Epithelial cell of proximal tubule (primary cell): Measurements from ENCODE around the gene PTAFR. TPM values are rescaled to one million over a fixed set of nuclear protein-coding genes. Genes with fewer than 3 reads are reported as not detected.
A peak's percentile ranks its signal among the peaks of the same experiment; 100 is the strongest.

Experiments
- DNase-seq: peaks from one replicate; pipeline ENCODE4 v3.0.0-alpha.2; 2011; ENCODE audit warnings: low read depth
- H3K4me3 ChIP-seq: 2 replicates; pipeline ENCODE4 v1.5.1; 2011; ENCODE audit warnings: low read depth, mild to moderate bottlenecking, low read length
- total RNA-seq: library from RNA; depleted of rRNA; stranded (reverse); fragments of >200 nt; gene quantifications from 2 replicates; pipeline ENCODE4 v1.2.3, GENCODE V29; 2015
- TF ChIP-seq, protein P1 (sequence below): conservative IDR thresholded peaks from 2 replicates; pipeline ENCODE4 v1.5.1; 2012; ENCODE audit warnings: low read depth, mild to moderate bottlenecking, low read length

PTAFR gene
- total RNA-seq, 1 donor from 2014 or later = 4.9 TPM

GRCh38 chr1:28136169-28136921, 40.1 kb downstream of the PTAFR start:
- TF ChIP-seq, protein P1, sequence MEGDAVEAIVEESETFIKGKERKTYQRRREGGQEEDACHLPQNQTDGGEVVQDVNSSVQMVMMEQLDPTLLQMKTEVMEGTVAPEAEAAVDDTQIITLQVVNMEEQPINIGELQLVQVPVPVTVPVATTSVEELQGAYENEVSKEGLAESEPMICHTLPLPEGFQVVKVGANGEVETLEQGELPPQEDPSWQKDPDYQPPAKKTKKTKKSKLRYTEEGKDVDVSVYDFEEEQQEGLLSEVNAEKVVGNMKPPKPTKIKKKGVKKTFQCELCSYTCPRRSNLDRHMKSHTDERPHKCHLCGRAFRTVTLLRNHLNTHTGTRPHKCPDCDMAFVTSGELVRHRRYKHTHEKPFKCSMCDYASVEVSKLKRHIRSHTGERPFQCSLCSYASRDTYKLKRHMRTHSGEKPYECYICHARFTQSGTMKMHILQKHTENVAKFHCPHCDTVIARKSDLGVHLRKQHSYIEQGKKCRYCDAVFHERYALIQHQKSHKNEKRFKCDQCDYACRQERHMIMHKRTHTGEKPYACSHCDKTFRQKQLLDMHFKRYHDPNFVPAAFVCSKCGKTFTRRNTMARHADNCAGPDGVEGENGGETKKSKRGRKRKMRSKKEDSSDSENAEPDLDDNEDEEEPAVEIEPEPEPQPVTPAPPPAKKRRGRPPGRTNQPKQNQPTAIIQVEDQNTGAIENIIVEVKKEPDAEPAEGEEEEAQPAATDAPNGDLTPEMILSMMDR = no peak
- no peak overlapping the region for H3K4me3 ChIP-seq
- DNase-seq = no peak

GRCh38 chr1:28135371-28136168, 40.9 kb downstream of the PTAFR start:
- DNase-seq = peak; percentile 92
- H3K4me3 ChIP-seq = no peak overlapping the region
- TF ChIP-seq, protein P1 = no peak

- no peak for DNase-seq
These were observed 41.8 kb downstream of the PTAFR start for GRCh38 chr1:28134651-28135207.

GRCh38 chr1:28132171-28133167, 44.0 kb downstream of the PTAFR start:
- DNase-seq = no peak

More at GRCh38 chr1:28134651-28135207, 41.8 kb downstream of the PTAFR start:
- H3K4me3 ChIP-seq = no peak overlapping the region
- TF ChIP-seq, protein P1 = no peak

DNA sequence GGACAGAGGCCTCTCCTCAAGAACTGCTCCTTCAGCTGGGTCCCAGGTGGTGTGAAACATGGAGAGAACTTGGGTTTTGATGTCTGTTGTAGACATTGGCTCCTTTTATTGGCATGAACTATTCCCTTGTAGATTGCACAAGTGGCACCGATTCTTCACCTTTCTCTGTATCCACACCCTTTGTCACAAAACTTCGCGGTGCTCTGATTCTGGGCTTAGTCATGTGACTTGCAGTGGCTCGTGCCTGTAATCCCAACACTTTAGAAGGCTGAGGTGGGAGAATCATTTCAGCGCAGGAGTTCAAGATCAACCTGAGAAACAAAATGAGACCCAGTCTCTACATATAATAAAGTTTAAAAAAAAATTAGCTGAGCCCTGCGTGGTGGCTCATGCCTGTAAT, 45.6 kb downstream of the PTAFR start:
- H3K4me3 ChIP-seq = no peak overlapping the region
- TF ChIP-seq, protein P1 = no peak
- DNase-seq = no peak

More at GRCh38 chr1:28132171-28133167, 44.0 kb downstream of the PTAFR start:
- TF ChIP-seq, protein P1 = no peak
- H3K4me3 ChIP-seq = no peak overlapping the region

- H3K4me3 ChIP-seq = no peak overlapping the region
- TF ChIP-seq, protein P1 = no peak
- DNase-seq = peak; percentile 92
These were observed 47.3 kb downstream of the PTAFR start for GRCh38 chr1:28129150-28129549.
